Stimulated activated naive CD8-positive, alpha-beta T cell treated with anti-CD3 and anti-CD28 coated beads, Interleukin-15, Interleukin-2, amounts not matched to agents 100 ng/mL and 50 ng/mL, for 24 hours (primary cell): Measurements from ENCODE around the gene SHROOM1.
A peak's percentile ranks its signal among the peaks of the same experiment; 100 is the strongest.
"Not testable (repeated sequence)": the region's sequence is repeated elsewhere in the genome, so short reads cannot be mapped to it uniquely, and the experiment has no call there.

Experiments
- H3K27ac Mint-ChIP-seq: one replicate; pipeline ENCODE4 v1.8.0; 2021; ENCODE audit warnings: mild to moderate bottlenecking, mixed read lengths
- H3K27me3 Mint-ChIP-seq: one replicate; pipeline ENCODE4 v1.8.0; 2021; ENCODE audit warnings: mixed read lengths
- H3K36me3 Mint-ChIP-seq: one replicate; pipeline ENCODE4 v1.8.0; 2021; ENCODE audit warnings: low read depth, mixed read lengths
- H3K4me1 Mint-ChIP-seq: one replicate; pipeline ENCODE4 v1.8.0; 2021; ENCODE audit warnings: low read depth, mixed read lengths
- H3K4me3 Mint-ChIP-seq: one replicate; pipeline ENCODE4 v1.8.0; 2021; ENCODE audit warnings: mild to moderate bottlenecking, mixed read lengths
- H3K9me3 Mint-ChIP-seq: one replicate; pipeline ENCODE4 v1.8.0; 2021; ENCODE audit warnings: mixed read lengths

Gene SHROOM1

GRCh38 chr5:132812123-132812765 lies 18.2 kb downstream of the SHROOM1 start:
- no peaks in the 10 kb centered on the region for H3K36me3 Mint-ChIP-seq
- peak overlapping the region; percentile 74 for H3K4me3 Mint-ChIP-seq
- H3K27ac Mint-ChIP-seq, result no peak overlapping the region
- H3K27me3 Mint-ChIP-seq, result peaks cover 56% of the 10 kb centered on the region
- peaks cover 10% of the 10 kb centered on the region for H3K4me1 Mint-ChIP-seq
- no peaks in the 10 kb centered on the region for H3K9me3 Mint-ChIP-seq

GRCh38 chr5:132810605-132811004 lies 19.8 kb downstream of the SHROOM1 start:
- no peaks in the 10 kb centered on the region for H3K9me3 Mint-ChIP-seq

GRCh38 chr5:132808866-132809265 lies 21.6 kb downstream of the SHROOM1 start:
- Mint-ChIP-seq H3K27ac (no peak overlapping the region), H3K9me3 (no peaks in the 10 kb centered on the region), H3K27me3 (peaks cover 65% of the 10 kb centered on the region), H3K4me3 (no peak overlapping the region), H3K4me1 (peaks cover 10% of the 10 kb centered on the region), H3K36me3 (no peaks in the 10 kb centered on the region)

More at GRCh38 chr5:132810605-132811004, 19.8 kb downstream of the SHROOM1 start:
- Mint-ChIP-seq H3K27me3 (peaks cover 57% of the 10 kb centered on the region), H3K4me1 (peaks cover 10% of the 10 kb centered on the region), H3K4me3 (no peak overlapping the region), H3K36me3 (no peaks in the 10 kb centered on the region), H3K27ac (no peak overlapping the region)

- no peak overlapping the region for H3K27ac Mint-ChIP-seq
- H3K4me1 Mint-ChIP-seq, result peaks cover 10% of the 10 kb centered on the region
- peaks cover 69% of the 10 kb centered on the region for H3K27me3 Mint-ChIP-seq
- no peaks in the 10 kb centered on the region for H3K9me3 Mint-ChIP-seq
- no peak overlapping the region for H3K4me3 Mint-ChIP-seq
- no peaks in the 10 kb centered on the region for H3K36me3 Mint-ChIP-seq
Measured at GRCh38 chr5:132808448-132808847, 22.0 kb downstream of the SHROOM1 start.

GRCh38 chr5:132807163-132807838 lies 23.1 kb downstream of the SHROOM1 start:
- Mint-ChIP-seq H3K9me3 (no peaks in the 10 kb centered on the region), H3K36me3 (no peaks in the 10 kb centered on the region), H3K27me3 (peaks cover 73% of the 10 kb centered on the region), H3K4me1 (peaks cover 2% of the 10 kb centered on the region), H3K4me3 (no peak overlapping the region), H3K27ac (no peak overlapping the region)

GRCh38 chr5:132806804-132807162 lies 23.7 kb downstream of the SHROOM1 start:
- not testable (repeated sequence) for H3K4me1 Mint-ChIP-seq, H3K36me3 Mint-ChIP-seq, H3K9me3 Mint-ChIP-seq, H3K4me3 Mint-ChIP-seq, H3K27ac Mint-ChIP-seq
- H3K27me3 Mint-ChIP-seq, result peaks cover 74% of the 10 kb centered on the region

GRCh38 chr5:132805872-132806271 lies 24.6 kb downstream of the SHROOM1 start:
- not testable (repeated sequence) for H3K4me3 Mint-ChIP-seq, H3K36me3 Mint-ChIP-seq, H3K27ac Mint-ChIP-seq, H3K4me1 Mint-ChIP-seq, H3K9me3 Mint-ChIP-seq
- peaks cover 67% of the 10 kb centered on the region for H3K27me3 Mint-ChIP-seq

GRCh38 chr5:132804219-132804618 lies 26.2 kb downstream of the SHROOM1 start:
- H3K9me3 Mint-ChIP-seq, H3K36me3 Mint-ChIP-seq, H3K4me3 Mint-ChIP-seq, H3K4me1 Mint-ChIP-seq, H3K27ac Mint-ChIP-seq: not testable (repeated sequence)
- peaks cover 59% of the 10 kb centered on the region for H3K27me3 Mint-ChIP-seq

GRCh38 chr5:132802685-132803066 lies 27.8 kb downstream of the SHROOM1 start:
- not testable (repeated sequence) for H3K9me3 Mint-ChIP-seq, H3K4me1 Mint-ChIP-seq, H3K27ac Mint-ChIP-seq, H3K4me3 Mint-ChIP-seq, H3K36me3 Mint-ChIP-seq
- H3K27me3 Mint-ChIP-seq, result peaks cover 50% of the 10 kb centered on the region

GRCh38 chr5:132802044-132802684 lies 28.3 kb downstream of the SHROOM1 start:
- Mint-ChIP-seq H3K36me3 (no peaks in the 10 kb centered on the region), H3K9me3 (no peaks in the 10 kb centered on the region), H3K27ac (peak overlapping the region; percentile 26), H3K4me3 (no peak overlapping the region), H3K27me3 (peaks cover 46% of the 10 kb centered on the region), H3K4me1 (no peaks in the 10 kb centered on the region)

GRCh38 chr5:132800545-132800944 lies 29.9 kb downstream of the SHROOM1 start:
- Mint-ChIP-seq H3K27me3 (peaks cover 41% of the 10 kb centered on the region), H3K4me1 (no peaks in the 10 kb centered on the region), H3K9me3 (no peaks in the 10 kb centered on the region), H3K36me3 (no peaks in the 10 kb centered on the region), H3K27ac (no peak overlapping the region), H3K4me3 (no peak overlapping the region)

- Mint-ChIP-seq H3K4me1 (no peaks in the 10 kb centered on the region), H3K36me3 (no peaks in the 10 kb centered on the region), H3K9me3 (no peaks in the 10 kb centered on the region), H3K27me3 (peaks cover 35% of the 10 kb centered on the region), H3K4me3 (no peak overlapping the region), H3K27ac (no peak overlapping the region)
Measured at GRCh38 chr5:132799392-132799791, 31.1 kb downstream of the SHROOM1 start.

GRCh38 chr5:132797651-132798050 lies 32.8 kb downstream of the SHROOM1 start:
- Mint-ChIP-seq H3K4me1 (no peaks in the 10 kb centered on the region), H3K27ac (no peak overlapping the region), H3K4me3 (no peak overlapping the region), H3K36me3 (no peaks in the 10 kb centered on the region), H3K9me3 (no peaks in the 10 kb centered on the region), H3K27me3 (peaks cover 29% of the 10 kb centered on the region)

GRCh38 chr5:132791026-132791425 lies 39.4 kb downstream of the SHROOM1 start:
- Mint-ChIP-seq H3K27me3 (peaks cover 35% of the 10 kb centered on the region), H3K4me3 (no peak overlapping the region), H3K27ac (no peak overlapping the region), H3K36me3 (no peaks in the 10 kb centered on the region), H3K4me1 (no peaks in the 10 kb centered on the region), H3K9me3 (no peaks in the 10 kb centered on the region)

GRCh38 chr5:132790201-132790865 lies 40.1 kb downstream of the SHROOM1 start:
- Mint-ChIP-seq H3K9me3 (no peaks in the 10 kb centered on the region), H3K4me1 (no peaks in the 10 kb centered on the region), H3K27me3 (peaks cover 42% of the 10 kb centered on the region), H3K27ac (no peak overlapping the region), H3K36me3 (no peaks in the 10 kb centered on the region), H3K4me3 (no peak overlapping the region)
